Right lobe of liver (tissue), 6 donors: ENCODE results near the gene SLC30A1. TPM values are rescaled to one million over a fixed set of nuclear protein-coding genes. Genes with fewer than 3 reads are reported as not detected.

Experiments used
- ATAC-seq, 4 donors: fragments of 200-7000 bp; cut with Tn5 transposase; one replicate each; pipeline ENCODE4 v1.9.1; 2020; ENCODE audit warnings: mild to moderate bottlenecking in 4 of 4, moderate library complexity in 4 of 4
- DNase-seq, 3 donors: peaks; one replicate each; pipeline ENCODE4 v3.0.0-alpha.2; 2020
- H3K27ac ChIP-seq, 3 donors: fragments of 200-600 bp; one replicate each; pipeline ENCODE4 v1.8.0; 2022
- H3K27me3 ChIP-seq, 2 donors: fragments of 200-600 bp; one replicate each; pipeline ENCODE4 v1.8.0; 2022
- H3K36me3 ChIP-seq, 4 donors: fragments of 200-600 bp; sonication (generic) in 1 of 4; one replicate each; pipeline versions ENCODE4 v1.5.1 to v1.8.0; 2017 to 2022; ENCODE audit warnings: control low read depth in 1 of 4
- H3K4me1 ChIP-seq, 4 donors: fragments of 200-600 bp; sonication (generic) in 1 of 4; one replicate each; pipeline versions ENCODE4 v1.5.1 to v1.8.0; 2017 to 2022; ENCODE audit warnings: control low read depth in 1 of 4
- H3K4me3 ChIP-seq, 3 donors: fragments of 200-600 bp; one replicate each; pipeline ENCODE4 v1.8.0; 2022
- H3K9me3 ChIP-seq, 4 donors: fragments of 200-600 bp; sonication (generic) in 1 of 4; one replicate each; pipeline versions ENCODE4 v1.5.1 to v1.8.0; 2017 to 2022; ENCODE audit warnings: control low read depth in 1 of 4
- CTCF ChIP-seq, 4 donors: fragments of 200-600 bp in 3 of 4; fragments of 450-650 bp in 1 of 4; IDR thresholded peaks; one replicate each; pipeline versions ENCODE4 v1.5.1 to v1.8.0; 2016 to 2022; ENCODE audit warnings: antibody characterized with exemption in 4 of 4, mild to moderate bottlenecking in 2 of 4
- POLR2A ChIP-seq: fragments of 450-650 bp; IDR thresholded peaks from one replicate; pipeline ENCODE4 v1.6.1; 2017; ENCODE audit warnings: antibody characterized with exemption, mild to moderate bottlenecking
- WGBS: methylation state at CpG from one replicate; pipeline ENCODE4 v1.1.6; 2018; ENCODE audit warnings: low coverage, low lambda C conversion rate; ENCODE audit not compliant: insufficient coverage; ENCODE audit errors: missing lambda C conversion rate; 5-methylcytosine and 5-hydroxymethylcytosine counted together
- intact Hi-C, 2 donors: fragments of 100-400 bp; cut with DNase I; formaldehyde crosslinking; loops; one replicate each; pipeline versions ENCODE4 v1.11.2 to v1.14.1; 2022
- total RNA-seq, 6 experiments: library from RNA; depleted of rRNA in 2 of 6; stranded (reverse); fragments of >200 nt in 2 of 6; fragmentation: NEBNext Ultra II Directional in 3 of 6; extraction: Animal tissue kit (Norgen Biotek cat#: 25700) in 3 of 6; gene quantifications; one replicate each; pipeline versions ENCODE4 v1.1.0 to v1.2.4, GENCODE V29; 2016 to 2023
- donor health status: DM: no; HTN: yes; CAD: no.
- donor health status: DM: no; HTN: no; CAD: no.
- donor health status: DM: no; HTN: no; CAD: no.
- donor health status: DM: no; HTN: yes; CAD: no.
- donor health status: DM: no; HTN: yes; CAD: no.

SLC30A1 gene
- total RNA-seq, 6 experiments from 2014 or later = 23.2 to 72.9 (median 48.2) TPM

GRCh38 chr1:211616965-211617297, 38.0 kb upstream of the SLC30A1 start:
- peaks cover 0 to 11% (median 3%) of the 10 kb centered on the region in 4 donors for H3K4me1 ChIP-seq
- no peak for ATAC-seq
- no peak overlapping the region for H3K4me3 ChIP-seq
- TF ChIP-seq CTCF (IDR thresholded peaks at IDR 0.05) (no peak), POLR2A (no peak)
- no peak for DNase-seq
- no peaks in the 10 kb centered on the region for H3K27me3 ChIP-seq
- intact Hi-C loops = no loop called here
- no peaks in the 10 kb centered on the region for H3K36me3 ChIP-seq
- WGBS = no CpG with 5 or more reads among the region's 5 CpGs
- H3K27ac ChIP-seq = no peak overlapping the region
- no peaks in the 10 kb centered on the region for H3K9me3 ChIP-seq

DNA sequence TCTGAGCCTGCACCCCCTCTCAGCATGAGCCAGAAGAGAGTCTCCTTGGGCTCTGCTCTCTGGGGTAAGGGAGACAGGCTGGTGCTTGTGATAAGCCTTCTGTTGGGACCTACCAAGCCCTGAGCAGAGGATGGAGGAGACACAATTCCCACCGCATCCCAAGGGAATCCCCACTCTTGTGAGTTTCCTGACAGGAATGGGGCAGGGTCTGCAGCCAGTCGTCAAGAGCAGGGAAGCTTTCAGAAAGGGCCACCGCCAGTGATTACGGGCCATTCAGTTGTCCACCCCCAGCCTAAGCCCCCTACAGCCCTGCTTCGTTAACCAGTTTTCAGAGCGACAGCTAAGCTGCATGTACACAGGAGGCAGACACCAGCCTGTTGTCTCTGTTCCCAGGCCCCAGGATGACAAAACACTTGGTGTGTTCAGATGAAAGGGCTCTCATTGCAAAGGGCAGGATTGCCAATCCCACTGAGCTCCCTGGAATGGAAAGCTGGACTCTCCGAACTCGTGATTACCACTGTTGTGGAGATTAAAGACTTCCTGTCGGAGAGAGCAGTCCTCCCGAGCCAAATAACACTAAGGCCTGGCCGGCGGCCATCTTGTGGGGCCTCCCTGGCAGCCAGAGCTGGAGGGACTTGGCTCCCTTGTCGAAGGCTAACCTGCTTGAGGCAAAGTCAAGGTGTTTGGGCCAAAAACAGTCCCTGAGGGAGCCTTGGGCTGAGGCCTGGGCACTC, 37.4 kb upstream of the SLC30A1 start:
- 48% methylated on average over 3 of the region's 13 CpGs for WGBS
- no peaks in the 10 kb centered on the region for H3K9me3 ChIP-seq
- DNase-seq (peak in 2 of 3 donors; percentile 60 to 77), ATAC-seq (peak in 3 of 4 donors; percentile 23 to 75 (median 30))
- H3K4me3 ChIP-seq = no peak overlapping the region
- TF ChIP-seq CTCF (IDR thresholded peaks at IDR 0.05) = no peak
- TF ChIP-seq POLR2A = no peak
- intact Hi-C loops = no loop called here
- no peaks in the 10 kb centered on the region for H3K27me3 ChIP-seq
- no peaks in the 10 kb centered on the region for H3K36me3 ChIP-seq
- peaks cover 0 to 16% (median 3%) of the 10 kb centered on the region in 4 donors for H3K4me1 ChIP-seq
- no peak overlapping the region for H3K27ac ChIP-seq

DNA sequence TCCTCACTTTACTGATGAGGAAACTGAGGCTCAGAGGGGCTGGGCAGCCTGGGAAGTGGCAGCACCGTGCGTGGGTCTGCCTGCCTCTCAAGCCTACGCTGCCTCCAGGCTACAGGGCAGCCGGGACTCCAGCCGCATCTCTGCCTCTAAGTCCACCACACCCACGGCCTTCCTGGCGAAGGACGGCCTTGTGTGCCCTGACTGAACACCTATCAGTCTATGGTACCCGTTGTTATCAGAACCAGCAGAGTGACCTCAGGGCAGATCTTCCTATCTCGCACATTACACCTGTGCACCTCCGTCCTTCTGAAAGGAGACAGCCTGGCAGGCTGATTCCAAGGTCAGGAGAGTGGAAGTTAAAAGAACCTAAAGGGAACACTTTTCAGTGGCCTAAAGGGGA, 35.7 kb upstream of the SLC30A1 start:
- intact Hi-C loops = no loop called here
- Histone ChIP-seq H3K9me3 (no peaks in the 10 kb centered on the region), H3K27me3 (no peaks in the 10 kb centered on the region), H3K36me3 (no peaks in the 10 kb centered on the region), H3K4me3 (no peak overlapping the region), H3K27ac (no peak overlapping the region), H3K4me1 (peaks cover 0 to 32% (median 9%) of the 10 kb centered on the region in 4 donors)
- DNase-seq (no peak), ATAC-seq (no peak)
- 65% methylated on average over 5 of the region's 11 CpGs for WGBS
- no peak for TF ChIP-seq POLR2A
- TF ChIP-seq CTCF (IDR thresholded peaks at IDR 0.05) = no peak

GRCh38 chr1:211613951-211614350, 35.0 kb upstream of the SLC30A1 start:
- H3K27ac ChIP-seq = no peak overlapping the region
- WGBS = 95% methylated on average over 5 of the region's 5 CpGs
- TF ChIP-seq POLR2A = no peak
- TF ChIP-seq CTCF (IDR thresholded peaks at IDR 0.05) = no peak
- no peaks in the 10 kb centered on the region for H3K36me3 ChIP-seq
- intact Hi-C loops = no loop called here
- DNase-seq (no peak), ATAC-seq (no peak)
- no peaks in the 10 kb centered on the region for H3K27me3 ChIP-seq
- H3K4me1 ChIP-seq = peaks cover 0 to 30% (median 10%) of the 10 kb centered on the region in 4 donors
- H3K9me3 ChIP-seq = no peaks in the 10 kb centered on the region
- no peak overlapping the region for H3K4me3 ChIP-seq
